Effector memory CD4-positive, alpha-beta T cell (primary cell): ENCODE data around the gene IL24.

Source experiments
- DNase-seq, 3 donors: peaks; one replicate each; pipeline ENCODE4 v3.0.0-alpha.2; 2020
- H3K27ac ChIP-seq: 2 replicates; pipeline ENCODE4 v1.7.0; 2013; ENCODE audit warnings: mild to moderate bottlenecking, low read length, moderate library complexity; ENCODE audit not compliant: insufficient read depth, poor library complexity, severe bottlenecking
- H3K27me3 ChIP-seq: replicated peaks from 2 replicates; pipeline ENCODE4 v1.7.0; 2013; ENCODE audit warnings: mild to moderate bottlenecking, low read length; ENCODE audit not compliant: insufficient read depth, control insufficient read depth, poor library complexity, severe bottlenecking
- H3K36me3 ChIP-seq: 2 replicates; pipeline ENCODE4 v1.7.0; 2013; ENCODE audit warnings: mild to moderate bottlenecking, low read length, moderate library complexity; ENCODE audit not compliant: control insufficient read depth, insufficient read depth
- H3K4me1 ChIP-seq: 2 replicates; pipeline ENCODE4 v1.7.0; 2013; ENCODE audit warnings: low read length, mild to moderate bottlenecking; ENCODE audit not compliant: control insufficient read depth, insufficient read depth, poor library complexity, severe bottlenecking
- H3K4me3 ChIP-seq: 2 replicates; pipeline ENCODE4 v1.7.0; 2013; ENCODE audit warnings: low read length, low read depth, mild to moderate bottlenecking; ENCODE audit not compliant: insufficient read depth, poor library complexity, severe bottlenecking
- H3K9me3 ChIP-seq: 2 replicates; pipeline ENCODE4 v1.7.0; 2013; ENCODE audit warnings: mild to moderate bottlenecking, low read length, moderate library complexity; ENCODE audit not compliant: control insufficient read depth

IL24 gene

GRCh38 chr1:206933333-206933945, 36.2 kb downstream of the IL24 start:
- Histone ChIP-seq H3K27me3 (no peaks in the 10 kb centered on the region), H3K9me3 (no peaks in the 10 kb centered on the region), H3K4me1 (peaks cover 18% of the 10 kb centered on the region), H3K27ac (no peak overlapping the region), H3K36me3 (no peaks in the 10 kb centered on the region), H3K4me3 (no peak overlapping the region)
- peak; percentile 37 to 63 (median 48) for DNase-seq

- no peaks in the 10 kb centered on the region for H3K9me3 ChIP-seq
- H3K36me3 ChIP-seq = no peaks in the 10 kb centered on the region
- no peak for DNase-seq
- no peak overlapping the region for H3K4me3 ChIP-seq
- peaks cover 8% of the 10 kb centered on the region for H3K4me1 ChIP-seq
- H3K27me3 ChIP-seq = no peaks in the 10 kb centered on the region
- H3K27ac ChIP-seq = no peak overlapping the region
These were observed 38.3 kb downstream of the IL24 start for GRCh38 chr1:206935491-206936067.

GRCh38 chr1:206937425-206937824, 40.2 kb downstream of the IL24 start:
- peaks cover 4% of the 10 kb centered on the region for H3K4me1 ChIP-seq
- no peaks in the 10 kb centered on the region for H3K27me3 ChIP-seq
- no peak for DNase-seq
- H3K9me3 ChIP-seq = no peaks in the 10 kb centered on the region
- H3K27ac ChIP-seq = no peak overlapping the region
- no peaks in the 10 kb centered on the region for H3K36me3 ChIP-seq
- H3K4me3 ChIP-seq = no peak overlapping the region

- H3K9me3 ChIP-seq = no peaks in the 10 kb centered on the region
- H3K27me3 ChIP-seq = no peaks in the 10 kb centered on the region
- DNase-seq = no peak
- H3K27ac ChIP-seq = no peak overlapping the region
- H3K4me1 ChIP-seq = no peaks in the 10 kb centered on the region
- H3K4me3 ChIP-seq = no peak overlapping the region
- H3K36me3 ChIP-seq = no peaks in the 10 kb centered on the region
These were observed 41.9 kb downstream of the IL24 start for GRCh38 chr1:206939131-206939530.

- Histone ChIP-seq H3K9me3 (no peaks in the 10 kb centered on the region), H3K27me3 (no peaks in the 10 kb centered on the region), H3K36me3 (no peaks in the 10 kb centered on the region), H3K27ac (no peak overlapping the region), H3K4me3 (no peak overlapping the region), H3K4me1 (no peaks in the 10 kb centered on the region)
- no peak for DNase-seq
These were observed 42.8 kb downstream of the IL24 start for GRCh38 chr1:206939841-206940587.

GRCh38 chr1:206940588-206940936, 43.3 kb downstream of the IL24 start:
- no peaks in the 10 kb centered on the region for H3K27me3 ChIP-seq
- H3K27ac ChIP-seq = no peak overlapping the region
- no peaks in the 10 kb centered on the region for H3K9me3 ChIP-seq
- H3K36me3 ChIP-seq = no peaks in the 10 kb centered on the region
- H3K4me1 ChIP-seq = no peaks in the 10 kb centered on the region
- no peak for DNase-seq
- no peak overlapping the region for H3K4me3 ChIP-seq

GRCh38 chr1:206941766-206942418, 44.6 kb downstream of the IL24 start:
- H3K4me1 ChIP-seq = no peaks in the 10 kb centered on the region
- H3K4me3 ChIP-seq = no peak overlapping the region
- H3K27ac ChIP-seq = no peak overlapping the region
- no peaks in the 10 kb centered on the region for H3K9me3 ChIP-seq
- DNase-seq = no peak
- no peaks in the 10 kb centered on the region for H3K36me3 ChIP-seq
- H3K27me3 ChIP-seq = no peaks in the 10 kb centered on the region

GRCh38 chr1:206944703-206945102, 47.5 kb downstream of the IL24 start:
- Histone ChIP-seq H3K27me3 (no peaks in the 10 kb centered on the region), H3K9me3 (no peaks in the 10 kb centered on the region), H3K4me1 (no peaks in the 10 kb centered on the region), H3K27ac (no peak overlapping the region), H3K36me3 (no peaks in the 10 kb centered on the region), H3K4me3 (no peak overlapping the region)
- DNase-seq = no peak

- no peak for DNase-seq
- Histone ChIP-seq H3K4me1 (no peaks in the 10 kb centered on the region), H3K27ac (no peak overlapping the region), H3K4me3 (no peak overlapping the region), H3K36me3 (no peaks in the 10 kb centered on the region), H3K9me3 (no peaks in the 10 kb centered on the region), H3K27me3 (no peaks in the 10 kb centered on the region)
These were observed 48.5 kb downstream of the IL24 start for GRCh38 chr1:206945779-206946178.

GRCh38 chr1:206946261-206946660, 49.0 kb downstream of the IL24 start, which contains the start of gene PIGR:
PIGR (minus strand) TSS chr1:206946466; CDS start chr1:206940531, 5,935 bp downstream.
- Histone ChIP-seq H3K4me3 (no peak within 1 kb of the TSS), H3K9me3 (no peaks in the 10 kb centered on the region), H3K27me3 (no peaks in the 10 kb centered on the region)

More at GRCh38 chr1:206946261-206946660, 49.0 kb downstream of the IL24 start, which contains the start of gene PIGR:
- Histone ChIP-seq H3K36me3 (no peaks in the 10 kb centered on the region), H3K27ac (no peak within 1 kb of the TSS), H3K4me1 (no peaks in the 10 kb centered on the region)
- no peak for DNase-seq
